ENCODE measurements around the gene AGRP.

Gene AGRP

GRCh38 chr16:67525176-67525860 lies 42.0 kb upstream of the AGRP start:
- Histone ChIP-seq H3K4me3 (replicated peaks; ENCODE audit: insufficient read depth, low read length) (no peak overlapping the region), H3K27me3 (ENCODE audit: insufficient read depth, poor library complexity, severe bottlenecking) (no peaks in the 10 kb centered on the region), H3K27ac (replicated peaks) (no peak overlapping the region)
- no peak for DNase-seq (ENCODE audit: low read depth in 1 of 2, low spot score in 1 of 2)
- TF ChIP-seq CTCF (IDR thresholded peaks at IDR 0.05; ENCODE audit: insufficient read depth, low read length), result no peak
- no peak for TF ChIP-seq SPI1 (IDR thresholded peaks at IDR 0.05; ENCODE audit: borderline replicate concordance, low read depth)
- TF ChIP-seq REST (IDR thresholded peaks at IDR 0.05; ENCODE audit: insufficient replicate concordance, low read depth), result no peak
- no peak for TF ChIP-seq GABPA (IDR thresholded peaks at IDR 0.05; ENCODE audit: low read depth)
- no peak for TF ChIP-seq POLR2AphosphoS5 (IDR thresholded peaks at IDR 0.05; ENCODE audit: low read depth)

- peak; percentile 90 to 97 for DNase-seq (ENCODE audit: low read depth in 1 of 2, low spot score in 1 of 2)
- Histone ChIP-seq H3K27me3 (ENCODE audit: insufficient read depth, poor library complexity, severe bottlenecking) (no peaks in the 10 kb centered on the region), H3K27ac (replicated peaks) (peak overlapping the region; percentile 62), H3K4me3 (replicated peaks; ENCODE audit: insufficient read depth, low read length) (peak overlapping the region; percentile 44)
- TF ChIP-seq CTCF (IDR thresholded peaks at IDR 0.05; ENCODE audit: insufficient read depth, low read length), result peak; percentile 97
- TF ChIP-seq SPI1 (IDR thresholded peaks at IDR 0.05; ENCODE audit: borderline replicate concordance, low read depth), result 0 out of 2 replicates have a peak, but pooled peaks have one; percentile 22
- TF ChIP-seq POLR2AphosphoS5 (IDR thresholded peaks at IDR 0.05; ENCODE audit: low read depth), result no peak
Observed at GRCh38 chr16:67521095-67521804, 37.9 kb upstream of the AGRP start.

GRCh38 chr16:67519242-67519641 lies 35.9 kb upstream of the AGRP start:
- no peak for TF ChIP-seq POLR2AphosphoS5 (IDR thresholded peaks at IDR 0.05; ENCODE audit: low read depth)
- no peak for TF ChIP-seq SPI1 (IDR thresholded peaks at IDR 0.05; ENCODE audit: borderline replicate concordance, low read depth)
- no peak for TF ChIP-seq GABPA (IDR thresholded peaks at IDR 0.05; ENCODE audit: low read depth)
- TF ChIP-seq REST (IDR thresholded peaks at IDR 0.05; ENCODE audit: insufficient replicate concordance, low read depth), result no peak
- TF ChIP-seq CTCF (IDR thresholded peaks at IDR 0.05; ENCODE audit: insufficient read depth, low read length), result no peak
- H3K27ac ChIP-seq (replicated peaks), result no peak overlapping the region
- DNase-seq (ENCODE audit: low read depth in 1 of 2, low spot score in 1 of 2), result no peak
- H3K4me3 ChIP-seq (replicated peaks; ENCODE audit: insufficient read depth, low read length), result no peak overlapping the region
- H3K27me3 ChIP-seq (ENCODE audit: insufficient read depth, poor library complexity, severe bottlenecking), result no peaks in the 10 kb centered on the region
